ENCODE results near the gene FXYD3.
A peak's percentile ranks its signal among the peaks of the same experiment; 100 is the strongest.
"Not testable (repeated sequence)": the region's sequence is repeated elsewhere in the genome, so short reads cannot be mapped to it uniquely, and the experiment has no call there.

The FXYD3 gene

DNA sequence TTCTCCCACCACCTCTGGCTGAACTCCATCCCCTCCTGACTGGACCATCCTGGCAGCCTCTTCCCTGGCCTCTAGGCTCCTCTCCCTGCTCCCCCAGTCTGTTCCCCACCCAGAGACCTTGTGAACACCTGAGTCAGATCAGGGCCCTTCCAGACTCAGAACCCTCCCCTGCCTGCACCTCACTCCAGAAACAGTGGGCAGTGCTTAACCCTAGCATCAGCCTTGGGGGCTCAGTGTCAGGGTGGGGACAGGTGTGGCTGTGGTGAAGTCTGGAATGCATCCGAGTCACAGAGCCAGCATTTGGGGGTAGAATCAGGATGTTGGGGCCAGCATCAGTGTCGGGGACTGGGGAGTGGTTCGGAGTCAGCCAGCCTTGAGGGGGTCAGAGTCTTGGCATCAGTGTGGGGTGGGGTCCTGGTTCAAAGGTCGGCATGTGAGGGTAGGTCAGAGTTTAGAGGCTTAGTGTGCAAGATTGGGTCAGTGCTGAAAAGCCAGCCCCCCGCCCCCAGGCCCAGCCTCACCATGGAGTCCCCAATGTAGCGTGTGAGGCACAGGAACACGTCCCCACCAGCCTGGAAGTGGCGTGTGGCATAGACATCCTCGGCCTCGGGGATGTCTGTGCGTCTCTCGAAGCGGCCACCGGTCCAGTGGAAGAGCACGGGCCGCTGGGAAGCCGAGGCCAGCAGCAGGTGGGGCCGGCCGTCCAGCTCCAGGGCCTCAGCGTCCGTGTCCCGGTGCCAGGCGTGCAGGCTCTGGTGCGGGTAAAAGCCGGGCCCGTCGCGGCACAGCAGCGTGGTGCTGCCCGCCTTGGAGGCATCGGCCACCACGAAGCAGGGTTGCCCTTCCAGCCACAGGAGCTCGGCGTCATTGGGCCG lies 10.4 kb downstream of the FXYD3 start:
- DNase-seq: no peak

GRCh38 chr19:35126624-35126959 lies 11.0 kb downstream of the FXYD3 start:
- DNase-seq: no peak

DNA sequence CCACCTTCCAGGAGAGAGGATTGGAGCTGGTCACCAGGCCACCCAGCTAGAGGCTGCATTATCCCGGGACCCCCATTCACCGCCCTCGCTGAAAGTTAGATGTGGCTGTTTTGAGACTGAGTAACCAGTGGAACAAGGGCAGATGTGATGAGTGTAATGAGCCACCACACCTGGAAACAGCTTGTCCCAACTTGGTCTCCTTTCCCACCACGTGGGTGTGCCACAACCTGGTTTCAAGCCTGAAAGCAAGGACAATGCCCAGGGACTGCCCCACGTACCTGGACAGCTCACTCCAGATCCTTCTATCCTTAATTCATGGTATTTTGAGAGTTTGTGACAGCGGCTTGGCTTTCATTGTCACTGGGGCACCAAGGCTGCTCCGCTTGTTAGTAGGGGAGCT lies 12.2 kb downstream of the FXYD3 start:
- DNase-seq: no peak

- DNase-seq: no peak
Measured at GRCh38 chr19:35128398-35129057, 12.9 kb downstream of the FXYD3 start.

DNA sequence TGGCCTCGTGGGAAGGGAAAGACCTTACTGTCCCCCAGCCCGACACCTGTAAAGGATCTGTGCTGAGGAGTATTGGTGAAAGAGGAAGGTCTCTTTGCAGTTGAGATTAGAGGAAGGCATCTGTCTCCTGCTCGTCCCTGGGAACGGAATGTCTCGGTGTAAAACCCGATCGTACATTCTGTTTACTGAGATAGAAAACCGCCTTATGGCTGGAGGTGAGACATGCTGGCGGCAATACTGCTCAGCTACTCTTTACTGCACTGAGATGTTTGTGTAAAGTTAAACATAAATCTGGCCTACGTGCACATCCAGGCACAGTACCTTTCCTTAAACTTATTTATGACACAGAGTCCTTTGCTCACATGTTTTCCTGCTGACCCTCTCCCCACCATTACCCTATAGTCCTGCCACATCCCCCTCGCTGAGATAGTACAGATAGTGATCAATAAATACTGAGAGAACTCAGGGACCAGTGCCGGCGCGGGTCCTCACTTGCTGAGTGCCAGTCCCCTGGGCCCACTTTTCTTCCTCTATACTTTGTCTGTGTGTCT lies 14.2 kb downstream of the FXYD3 start:
- DNase-seq: not testable (repeated sequence)

DNA sequence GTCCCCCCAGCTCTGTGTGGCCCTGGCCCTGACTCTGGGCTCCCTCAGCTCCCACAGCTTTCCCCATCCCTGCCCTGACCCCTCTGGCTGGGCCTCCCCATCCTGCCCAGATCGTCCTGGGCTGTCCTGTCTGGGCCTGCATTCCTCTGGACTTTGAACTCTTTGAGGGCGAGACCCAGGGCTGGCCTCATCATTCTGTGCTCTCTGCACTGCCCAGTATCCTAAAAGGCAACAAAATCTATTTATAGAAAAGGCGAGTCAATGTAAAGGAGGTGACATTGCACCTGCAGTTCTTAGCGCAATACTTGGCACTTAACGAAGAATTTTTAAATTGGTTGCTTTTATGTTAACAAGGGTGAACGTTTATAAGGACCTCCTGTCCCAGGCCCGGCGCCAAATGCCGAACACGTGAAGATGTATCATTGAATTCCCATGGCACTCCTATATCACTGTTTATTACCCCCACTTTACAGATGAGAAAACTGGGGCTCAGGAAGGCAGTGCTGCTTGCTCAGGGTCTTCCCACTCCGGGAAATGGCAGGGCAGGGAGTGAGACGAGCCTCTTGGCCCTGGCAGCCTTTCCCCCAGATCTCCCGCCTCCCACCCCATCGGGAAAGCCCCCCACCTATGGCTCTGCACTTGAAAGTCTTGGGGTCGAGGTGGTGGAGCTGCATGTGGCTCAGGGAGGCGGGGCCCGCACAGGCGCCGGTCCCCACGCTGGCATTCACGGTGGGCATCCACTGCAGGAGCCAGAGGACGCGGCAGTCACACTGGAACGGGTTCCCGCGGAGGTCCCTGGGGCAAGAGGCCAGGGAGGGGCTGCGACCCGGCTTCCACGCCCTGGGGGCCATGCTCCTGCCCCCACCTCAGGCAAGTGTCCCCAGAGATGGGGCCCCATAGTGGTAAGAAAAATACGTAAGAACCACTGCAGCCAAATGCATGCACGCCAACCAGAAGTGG lies 15.4 kb downstream of the FXYD3 start:
- no peak for DNase-seq

DNA sequence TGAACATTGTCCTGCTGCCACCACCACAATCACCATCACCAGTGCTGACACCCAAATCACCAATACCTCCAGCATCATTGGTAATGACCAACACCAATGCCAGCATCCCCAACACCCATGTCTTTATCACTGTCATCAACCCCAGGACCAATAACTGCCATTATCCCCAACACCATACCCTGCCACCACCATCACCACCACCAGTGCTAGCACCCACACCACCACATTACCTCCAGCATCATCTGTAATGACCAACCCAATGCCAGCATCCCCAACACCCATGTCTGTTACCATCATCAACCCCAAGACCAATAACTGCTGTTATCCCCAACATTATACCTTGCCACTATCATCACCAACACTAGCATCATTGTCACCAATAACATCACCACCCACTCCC lies 16.6 kb downstream of the FXYD3 start:
- no peak for DNase-seq

GRCh38 chr19:35133826-35134225 lies 18.2 kb downstream of the FXYD3 start:
- DNase-seq: no peak

GRCh38 chr19:35134601-35135242 lies 19.1 kb downstream of the FXYD3 start, which contains the start of gene LGI4:
Gene LGI4 (minus strand): TSS chr19:35135059. CDS start chr19:35134680, 379 bp downstream.
- no peak for DNase-seq

- DNase-seq: peak; percentile 30 to 65 (median 31)
Measured at GRCh38 chr19:35135389-35135909, 19.8 kb downstream of the FXYD3 start.

- DNase-seq: no peak
Measured at GRCh38 chr19:35136231-35136630, 20.6 kb downstream of the FXYD3 start.

DNA sequence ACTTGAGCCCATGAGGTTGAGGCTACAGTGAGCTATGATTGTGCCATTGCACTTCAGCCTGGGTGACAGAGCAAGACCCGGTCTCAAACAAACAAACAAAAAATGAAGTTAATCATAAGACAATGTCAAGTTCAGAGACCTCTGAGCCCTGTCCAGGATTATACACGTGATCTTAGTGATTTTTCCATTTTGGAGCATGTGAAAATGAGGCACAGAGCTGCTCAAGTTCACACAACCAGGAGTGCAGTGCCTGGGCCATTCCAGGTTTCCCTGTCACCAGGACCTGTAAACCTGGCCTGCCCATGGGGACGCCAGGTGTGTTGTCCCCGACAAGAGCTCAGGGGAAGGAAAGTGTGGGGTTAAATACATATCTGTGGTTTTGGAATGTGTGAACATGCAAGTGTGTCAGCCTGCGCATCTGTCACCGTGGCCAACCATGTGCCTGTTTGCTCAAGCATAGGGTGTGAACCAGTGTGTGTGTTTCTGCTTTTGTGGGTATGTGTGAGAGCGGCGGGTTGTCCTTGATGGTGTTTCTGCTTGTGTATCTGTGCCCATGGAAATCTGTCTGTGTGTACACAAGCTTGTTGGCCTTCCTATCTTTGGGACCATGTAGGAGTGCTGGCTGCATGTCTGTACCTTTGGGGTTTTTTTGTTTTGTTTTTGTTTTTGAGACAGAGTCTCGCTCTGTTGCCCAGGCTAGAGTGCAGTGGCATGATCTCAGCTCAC lies 21.5 kb downstream of the FXYD3 start:
- no peak for DNase-seq

- DNase-seq: no peak
Measured at GRCh38 chr19:35138305-35138892, 22.8 kb downstream of the FXYD3 start, which contains the start of gene FXYD1. Gene FXYD1 (plus strand): TSS chr19:35138824. CDS start chr19:35140080, 1,256 bp downstream.

- DNase-seq: peak in 1 of 3 experiments; percentile 30
Measured at GRCh38 chr19:35140207-35140961, 24.8 kb downstream of the FXYD3 start.

DNA sequence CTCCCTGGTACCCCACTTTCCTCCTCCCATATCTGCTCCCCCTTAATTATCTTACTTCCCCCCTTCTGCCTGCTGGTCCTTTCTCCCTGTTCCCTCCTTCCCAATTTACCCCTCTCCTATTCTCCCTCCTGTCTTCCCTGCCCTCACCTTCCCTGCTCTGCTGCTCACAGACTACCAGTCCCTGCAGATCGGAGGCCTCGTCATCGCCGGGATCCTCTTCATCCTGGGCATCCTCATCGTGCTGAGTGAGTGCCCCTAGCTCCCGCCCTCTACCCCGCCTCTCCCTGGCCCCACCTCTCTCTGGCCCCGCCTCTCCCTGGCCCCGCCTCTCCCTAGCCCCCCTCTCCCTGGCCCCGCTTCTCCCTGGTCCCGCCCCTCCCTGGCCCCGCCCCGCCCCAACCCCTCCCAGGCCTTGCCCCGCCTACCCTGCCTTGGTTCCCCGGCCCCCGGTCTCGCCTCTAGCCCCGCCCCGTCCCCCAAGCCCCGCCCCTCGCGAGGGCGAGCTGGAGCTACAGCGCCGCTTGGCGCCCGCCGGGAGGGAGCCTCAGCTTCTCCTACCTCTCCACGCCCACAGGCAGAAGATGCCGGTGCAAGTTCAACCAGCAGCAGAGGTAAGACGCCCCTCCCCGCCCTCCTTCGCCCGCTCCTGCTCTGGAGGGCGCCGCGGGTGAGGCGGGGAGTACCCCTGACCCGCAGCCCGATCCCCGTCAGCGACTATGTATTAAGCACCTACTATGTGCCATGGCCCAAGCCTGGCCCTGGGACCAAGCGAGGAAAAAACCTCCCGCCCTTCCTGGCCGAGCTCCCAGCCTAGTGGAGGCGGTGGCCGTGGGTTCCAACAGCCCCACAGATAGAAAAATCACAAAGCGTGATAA lies 25.6 kb downstream of the FXYD3 start:
- peak in 2 of 3 experiments; percentile 78 to 81 for DNase-seq

DNA sequence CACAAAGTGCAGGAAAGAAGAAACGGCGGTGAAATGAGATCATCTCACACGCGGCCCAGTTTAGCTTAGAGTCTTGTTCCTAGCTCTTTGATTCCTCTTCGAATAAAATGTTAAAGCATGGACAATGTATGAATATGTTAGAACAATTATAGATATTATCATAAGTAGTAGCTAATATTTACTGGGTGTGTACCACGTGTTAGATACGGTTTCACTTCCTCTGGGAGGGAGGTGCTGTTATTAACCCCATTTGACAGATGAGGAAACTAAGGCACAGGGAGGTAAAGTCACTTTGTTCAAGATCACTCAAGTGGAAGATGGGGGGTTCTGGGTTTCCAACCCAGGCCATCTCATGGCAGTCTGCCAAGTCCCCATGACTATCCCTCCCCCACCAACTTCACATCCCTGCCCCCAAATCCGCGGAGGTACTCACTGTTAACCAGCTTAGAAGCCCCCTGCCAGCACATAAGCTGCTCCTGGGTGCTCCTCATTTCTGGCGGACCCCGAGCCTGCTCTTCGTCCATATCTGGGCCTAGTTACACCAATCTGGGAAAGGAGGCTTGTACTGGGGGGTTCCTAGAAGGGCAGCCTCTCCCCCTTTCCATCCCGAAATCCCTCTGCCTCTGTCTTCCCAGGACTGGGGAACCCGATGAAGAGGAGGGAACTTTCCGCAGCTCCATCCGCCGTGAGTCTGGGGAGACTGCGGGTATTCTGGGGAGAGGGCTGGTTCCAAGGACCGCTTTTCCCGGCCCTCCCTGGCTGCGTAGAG lies 26.4 kb downstream of the FXYD3 start:
- peak in 2 of 3 experiments; percentile 42 to 43 for DNase-seq

GRCh38 chr19:35142606-35143230 lies 27.1 kb downstream of the FXYD3 start:
- DNase-seq: peak in 2 of 3 experiments; percentile 43 to 50

Data from NCI-H1417 (cell line).